GM21576 (cell line): Measurements from ENCODE around the gene PRLHR.
"Not testable (repeated sequence)": the region's sequence is repeated elsewhere in the genome, so short reads cannot be mapped to it uniquely, and the experiment has no call there.

ENCODE experiments used
- ATAC-seq: cut with Tn5 transposase; IDR thresholded peaks from one replicate; pipeline ENCODE4 v1.9.1; 2021; ENCODE audit warnings: mild to moderate bottlenecking, moderate library complexity; ENCODE audit not compliant: unreplicated experiment

The PRLHR gene

GRCh38 chr10:118595598-118596425 lies at the start of gene PRLHR:
PRLHR (minus strand) TSS chr10:118595648; CDS start chr10:118595244, 404 bp downstream.
- no peak for ATAC-seq

GRCh38 chr10:118642228-118642627 lies 46.8 kb upstream of the PRLHR start:
- ATAC-seq, result no peak

DNA sequence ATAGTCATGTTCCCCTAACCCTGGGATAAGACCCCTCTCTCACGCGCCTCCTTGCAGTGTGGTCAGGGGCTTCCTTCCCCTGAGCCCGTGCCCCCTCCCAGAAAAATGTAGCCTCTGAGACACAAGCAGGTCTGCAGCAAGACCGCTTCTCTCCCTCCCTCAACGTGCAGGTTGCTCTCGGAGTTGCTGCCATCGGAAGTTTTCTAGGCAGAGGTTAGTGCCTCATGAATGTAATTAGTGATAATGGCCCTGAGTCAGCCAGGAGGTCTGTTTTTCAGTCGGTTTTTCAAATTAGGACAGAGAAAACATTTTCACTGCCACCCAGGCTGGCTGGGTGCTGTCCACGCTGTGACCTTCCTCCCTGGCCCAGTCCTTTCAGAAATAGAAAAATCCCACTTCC lies 43.2 kb upstream of the PRLHR start:
- no peak for ATAC-seq

GRCh38 chr10:118635674-118636402 lies 40.4 kb upstream of the PRLHR start:
- no peak for ATAC-seq

- no peak for ATAC-seq
Measured at GRCh38 chr10:118633786-118634185, 38.3 kb upstream of the PRLHR start.

DNA sequence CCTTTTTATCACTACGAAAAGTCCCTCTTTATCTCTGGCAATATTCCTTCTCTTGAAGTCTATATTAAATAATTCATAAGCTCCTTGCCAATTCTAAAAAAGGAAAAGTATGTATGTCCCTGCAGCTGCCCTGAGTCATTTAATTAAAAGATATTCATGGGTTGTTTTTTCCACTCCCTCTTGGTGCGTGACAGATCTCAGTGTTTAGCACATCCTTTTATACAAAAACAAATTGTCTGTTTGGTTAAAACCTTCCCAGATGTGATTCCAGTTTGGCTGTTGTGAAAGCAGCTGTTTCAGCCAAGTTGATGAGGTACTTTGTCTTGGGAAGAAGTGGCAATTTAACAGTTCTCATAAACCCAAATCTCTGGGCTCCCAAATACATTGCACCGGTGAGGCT lies 33.8 kb upstream of the PRLHR start:
- ATAC-seq, result no peak

DNA sequence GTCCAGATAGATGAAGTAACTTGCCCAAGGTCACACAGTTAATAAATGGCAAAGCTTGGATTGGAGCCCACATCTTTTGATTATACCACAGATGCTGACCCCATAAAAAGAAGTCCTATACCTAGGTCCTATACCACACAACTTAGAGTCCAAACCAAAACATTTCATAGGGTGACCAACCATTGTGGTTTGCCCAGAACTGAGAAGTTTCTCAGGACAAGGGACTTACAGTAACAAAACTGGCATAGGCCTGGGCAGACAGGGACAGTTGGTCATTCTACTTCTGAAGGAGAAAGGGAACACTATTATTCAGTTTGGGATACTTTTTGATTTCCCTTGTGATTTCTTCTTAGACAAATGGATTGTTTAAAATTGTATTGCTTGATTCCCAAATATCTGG lies 32.9 kb upstream of the PRLHR start:
- no peak for ATAC-seq

GRCh38 chr10:118626953-118627352 lies 31.5 kb upstream of the PRLHR start:
- ATAC-seq, result no peak

DNA sequence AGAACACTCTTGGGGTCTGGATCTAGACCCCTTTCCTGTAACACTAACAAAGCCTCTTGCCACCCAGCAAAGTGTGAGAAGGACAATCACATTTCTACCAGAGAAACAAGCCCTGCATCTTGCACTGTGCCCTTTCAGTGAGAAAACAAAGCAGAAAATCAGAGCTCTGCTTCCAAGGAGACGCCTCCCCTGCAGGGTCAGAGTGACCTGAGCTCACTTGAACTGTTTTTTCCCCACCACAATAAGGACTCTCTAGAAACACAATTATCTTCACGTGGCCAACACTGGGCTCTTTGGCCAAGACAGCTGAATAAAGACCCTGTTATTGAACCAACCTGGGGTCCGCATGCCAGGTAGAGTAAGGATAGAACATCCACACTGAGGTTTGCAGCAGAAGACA lies 30.1 kb upstream of the PRLHR start:
- no peak for ATAC-seq

DNA sequence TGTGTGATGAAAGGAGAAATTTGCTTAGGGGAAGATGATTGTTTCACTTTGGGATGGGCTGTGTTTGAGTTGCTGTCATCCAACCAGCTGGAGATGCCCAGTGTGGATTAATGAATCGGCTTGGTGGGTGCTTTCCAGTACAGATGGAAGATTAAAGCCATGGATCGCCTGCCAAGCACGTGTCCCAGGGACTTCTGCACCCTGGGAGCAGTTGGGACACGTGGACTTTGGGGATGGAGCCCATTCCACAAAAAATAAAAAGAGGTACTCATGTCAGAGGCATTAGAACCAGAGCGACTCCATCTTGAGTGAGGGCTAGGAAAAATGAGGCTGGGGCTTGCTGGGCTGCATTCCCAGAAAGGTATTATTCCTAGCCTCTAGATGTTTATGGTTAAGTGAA lies 29.3 kb upstream of the PRLHR start:
- no peak for ATAC-seq

DNA sequence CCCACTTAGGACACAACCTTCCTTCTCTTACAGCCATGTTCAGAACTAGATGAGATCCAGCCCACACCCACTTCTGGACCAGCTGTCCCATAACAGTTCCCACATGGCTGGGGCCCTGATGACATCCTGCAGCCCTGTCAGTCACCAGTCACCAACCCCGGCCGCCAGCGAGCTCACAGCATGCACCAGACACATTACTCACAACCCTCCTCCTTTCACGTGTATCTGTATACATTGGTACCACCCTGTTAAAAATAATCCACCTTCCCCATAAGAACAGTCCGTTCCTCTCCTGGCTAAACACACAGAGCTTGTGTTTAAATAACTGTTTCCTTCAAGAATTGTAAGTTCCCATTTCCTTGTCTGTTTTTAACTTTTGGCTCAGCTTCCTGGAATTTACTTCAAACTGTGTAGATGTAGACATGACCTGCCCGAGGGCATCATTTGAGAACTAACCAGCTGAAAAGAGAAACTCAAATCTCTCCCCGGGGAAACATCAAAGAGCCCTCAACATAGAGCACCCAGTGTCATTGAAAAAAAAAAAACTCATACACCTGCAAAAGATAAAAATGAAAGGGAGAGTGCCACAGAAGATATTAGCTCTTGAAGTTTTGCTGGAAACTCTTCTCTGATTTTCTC lies 26.0 kb upstream of the PRLHR start:
- no peak for ATAC-seq

DNA sequence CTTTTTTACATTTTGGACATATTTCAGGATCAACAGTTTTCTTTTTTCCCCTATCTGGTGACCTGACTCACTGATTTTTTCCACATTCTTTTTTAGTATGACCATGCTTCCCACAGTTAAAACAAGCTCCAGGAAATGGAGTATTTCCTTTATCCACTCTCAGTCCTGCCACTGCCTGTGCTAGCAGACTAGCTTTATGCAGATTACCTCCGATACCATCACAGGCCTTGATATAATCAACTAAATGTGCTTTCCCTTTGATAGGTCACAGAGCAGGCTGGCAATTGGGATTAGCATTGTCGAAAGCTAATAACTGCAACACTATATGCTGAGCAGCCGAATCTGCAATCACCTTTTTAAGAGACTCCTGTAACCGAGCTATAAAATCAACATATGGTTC lies 18.4 kb upstream of the PRLHR start:
- not testable (repeated sequence) for ATAC-seq

GRCh38 chr10:118610577-118610976 lies 15.1 kb upstream of the PRLHR start:
- ATAC-seq, result no peak

DNA sequence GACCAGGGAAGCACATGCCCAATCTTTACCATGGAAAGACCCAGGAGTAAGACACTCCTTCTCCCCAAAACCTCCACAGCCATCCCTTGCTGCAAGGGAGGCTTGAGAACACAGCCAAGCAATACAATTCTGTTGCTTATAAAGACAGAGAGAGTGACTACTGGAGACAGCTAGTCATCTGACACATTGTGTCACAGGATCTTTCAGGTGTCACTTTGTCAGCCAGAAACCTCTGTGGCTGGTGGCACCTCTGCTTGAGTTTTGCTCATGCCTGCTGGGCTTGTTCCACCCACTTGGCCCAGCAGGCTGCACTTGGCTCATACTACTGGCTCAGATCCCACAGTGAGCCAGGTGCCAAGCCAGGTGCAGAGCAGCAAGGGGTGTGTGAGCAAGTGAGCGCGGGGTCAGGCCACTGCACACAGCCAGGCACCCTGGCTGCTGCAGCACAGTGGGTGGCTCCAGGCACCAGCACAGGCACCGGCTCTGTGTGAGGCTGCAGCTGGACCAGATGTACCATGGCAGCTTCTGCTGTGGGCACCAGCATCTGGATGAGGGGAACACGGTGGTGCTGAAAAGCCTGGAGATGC lies 12.4 kb upstream of the PRLHR start:
- no peak for ATAC-seq

- no peak for ATAC-seq
Measured at GRCh38 chr10:118605694-118606093, 10.2 kb upstream of the PRLHR start.

- no peak for ATAC-seq
Measured at GRCh38 chr10:118596426-118597124, 1.1 kb upstream of the PRLHR start.

DNA sequence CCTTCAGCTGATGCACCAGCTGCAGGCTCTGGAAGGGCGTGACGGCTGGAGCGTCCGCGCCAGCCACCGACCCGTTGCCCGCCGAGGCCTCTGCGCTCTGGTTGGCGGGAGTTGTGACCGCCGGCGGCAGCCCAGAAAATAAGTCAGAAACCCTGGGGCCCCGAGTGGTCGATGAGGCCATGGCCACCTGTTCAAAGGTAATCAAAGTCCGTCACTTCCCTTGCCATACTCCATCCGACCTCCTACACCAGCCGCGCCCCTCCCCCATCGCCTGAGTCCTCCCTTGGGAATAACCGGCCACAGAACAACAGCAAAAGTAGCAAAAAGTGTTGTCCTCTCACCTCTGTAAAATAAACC lies 406 bp downstream of the PRLHR start:
- no peak for ATAC-seq

DNA sequence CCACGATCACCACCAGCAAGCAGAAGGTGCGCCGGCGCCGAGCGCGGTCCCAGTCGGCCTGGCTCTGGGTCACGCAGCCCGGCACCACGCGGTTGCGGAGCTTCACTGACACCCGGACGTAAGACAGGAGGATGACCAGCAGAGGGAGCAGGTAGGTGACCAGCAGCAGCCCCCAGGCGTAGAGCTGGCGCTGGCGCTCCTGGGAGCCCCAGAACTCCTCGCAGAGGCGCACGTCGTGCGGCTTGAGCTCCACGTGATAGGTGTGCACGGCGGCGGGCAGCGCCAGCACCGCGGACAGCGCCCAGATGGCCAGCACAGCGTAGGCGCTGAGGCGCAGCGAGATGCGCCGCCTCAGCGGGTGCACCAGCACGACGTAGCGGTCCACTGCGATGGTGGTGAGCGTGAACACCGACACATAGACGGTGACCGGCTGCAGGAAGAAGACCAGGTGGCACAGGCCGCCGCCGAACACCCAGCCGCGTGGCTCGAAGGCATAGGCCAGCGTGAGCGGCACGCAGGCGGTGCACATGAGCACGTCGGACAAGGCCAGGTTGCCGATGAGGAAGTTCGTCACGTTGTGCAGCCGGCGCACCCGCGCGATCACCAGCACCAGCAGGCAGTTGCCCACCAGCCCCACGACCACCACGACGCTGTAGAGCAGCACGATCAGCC lies 920 bp downstream of the PRLHR start:
- no peak for ATAC-seq

DNA sequence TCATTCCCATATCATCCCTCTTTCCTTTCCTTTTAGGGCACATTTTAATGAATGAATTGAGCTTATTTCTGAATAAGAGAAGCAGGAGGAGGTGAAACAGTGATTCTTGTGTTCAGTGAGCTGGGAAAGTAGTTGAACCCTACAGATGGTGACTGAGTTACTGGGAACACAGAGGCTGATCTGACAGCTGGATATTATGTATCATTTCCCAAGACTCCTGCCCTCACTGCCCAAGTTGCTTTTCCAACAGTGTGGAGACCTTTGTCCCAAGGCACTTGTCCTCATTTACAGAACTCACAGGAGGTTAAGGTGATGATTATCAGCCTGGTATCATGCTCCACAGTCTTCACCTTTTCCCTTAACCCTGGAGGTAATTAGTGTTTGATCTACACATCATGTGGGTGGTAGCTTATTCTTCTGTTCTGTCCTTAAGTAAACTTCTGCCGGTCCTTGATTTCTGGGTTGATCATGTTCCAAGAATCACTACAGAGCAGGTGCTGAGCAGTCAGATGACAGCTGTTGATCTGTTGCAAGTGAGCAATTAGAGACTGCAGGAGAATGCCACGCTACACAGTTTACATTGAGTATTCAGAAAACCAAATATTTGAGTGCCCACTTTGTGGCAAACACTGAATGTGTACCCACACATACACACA lies 2.6 kb downstream of the PRLHR start:
- ATAC-seq, result no peak

GRCh38 chr10:118590334-118590733 lies 5.1 kb downstream of the PRLHR start:
- no peak for ATAC-seq
